HG03521 (cell line): ENCODE data around the gene MKRN3.
"Not testable (repeated sequence)": the region's sequence is repeated elsewhere in the genome, so short reads cannot be mapped to it uniquely, and the experiment has no call there.

Source experiments
- ATAC-seq: cut with Tn5 transposase; IDR thresholded peaks from one replicate; pipeline ENCODE4 v1.9.1; 2021; ENCODE audit warnings: mild to moderate bottlenecking, moderate library complexity; ENCODE audit not compliant: unreplicated experiment

The MKRN3 gene

DNA sequence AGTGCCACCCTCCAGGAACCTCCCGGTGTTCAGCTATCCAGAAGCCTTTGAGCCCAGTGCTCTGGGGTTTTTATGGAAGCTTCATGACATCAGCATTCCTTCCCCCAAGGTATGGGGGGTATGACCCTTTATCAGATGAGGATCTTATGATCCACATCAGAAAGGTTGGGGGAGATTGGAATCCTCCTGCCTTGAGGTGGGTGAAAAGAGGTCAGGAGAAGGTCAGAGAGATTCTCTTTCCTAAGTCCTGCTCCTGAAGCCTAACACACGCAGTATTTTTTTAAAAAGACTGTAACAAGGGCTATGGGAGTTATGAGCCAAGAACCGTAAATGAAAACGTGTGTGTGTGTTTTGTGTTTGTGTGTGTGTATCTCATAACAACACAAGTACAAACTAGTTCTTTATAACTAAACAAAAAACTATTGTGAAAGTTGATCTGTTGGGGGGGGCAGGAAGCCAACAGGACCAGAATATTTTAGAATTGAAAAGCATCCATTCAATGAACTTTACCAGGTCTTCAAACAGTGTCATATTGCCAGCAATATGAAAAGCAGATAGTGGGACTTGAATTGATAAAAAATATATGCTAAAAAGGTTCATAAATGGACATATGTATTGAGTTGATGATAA lies 13.2 kb downstream of the MKRN3 start:
- ATAC-seq: no peak

DNA sequence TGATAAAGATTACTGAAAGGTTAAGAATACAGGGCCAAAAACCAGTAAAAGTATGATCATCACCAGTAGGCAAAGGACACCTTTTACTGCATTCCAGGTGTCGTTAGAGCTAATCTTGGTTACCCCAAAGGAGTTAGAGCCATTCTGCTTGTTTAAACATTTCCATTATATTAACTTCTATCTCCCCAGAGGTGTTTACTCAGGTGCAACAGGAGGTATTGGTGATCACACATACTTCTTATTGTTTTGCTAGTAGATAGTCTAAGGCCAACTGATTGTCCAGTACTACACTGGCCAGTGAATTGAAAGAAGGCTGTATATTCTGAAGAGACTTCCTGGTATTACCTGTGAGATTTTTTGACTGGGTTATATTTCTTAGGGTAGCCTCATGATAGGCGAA lies 22.8 kb downstream of the MKRN3 start:
- no peak for ATAC-seq

DNA sequence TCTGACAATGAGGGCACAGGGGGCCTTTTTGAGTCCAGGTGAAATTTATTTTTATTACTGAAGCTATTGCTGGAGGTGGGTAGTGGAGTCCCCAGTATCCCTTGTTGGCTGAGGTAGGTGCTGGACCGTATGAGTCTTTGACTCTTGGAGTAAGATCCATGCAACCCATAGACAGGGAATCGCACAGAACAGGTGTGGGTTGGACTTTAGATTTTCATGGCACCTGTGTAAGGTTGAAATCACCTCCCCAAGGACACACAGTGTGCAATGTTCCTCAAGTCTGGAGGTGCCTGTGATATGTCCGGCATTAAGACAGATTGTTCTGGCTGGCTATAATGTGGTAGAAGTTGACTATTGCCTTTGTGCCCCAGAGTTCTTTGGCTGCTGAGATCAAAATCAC lies 23.5 kb downstream of the MKRN3 start:
- ATAC-seq: no peak

DNA sequence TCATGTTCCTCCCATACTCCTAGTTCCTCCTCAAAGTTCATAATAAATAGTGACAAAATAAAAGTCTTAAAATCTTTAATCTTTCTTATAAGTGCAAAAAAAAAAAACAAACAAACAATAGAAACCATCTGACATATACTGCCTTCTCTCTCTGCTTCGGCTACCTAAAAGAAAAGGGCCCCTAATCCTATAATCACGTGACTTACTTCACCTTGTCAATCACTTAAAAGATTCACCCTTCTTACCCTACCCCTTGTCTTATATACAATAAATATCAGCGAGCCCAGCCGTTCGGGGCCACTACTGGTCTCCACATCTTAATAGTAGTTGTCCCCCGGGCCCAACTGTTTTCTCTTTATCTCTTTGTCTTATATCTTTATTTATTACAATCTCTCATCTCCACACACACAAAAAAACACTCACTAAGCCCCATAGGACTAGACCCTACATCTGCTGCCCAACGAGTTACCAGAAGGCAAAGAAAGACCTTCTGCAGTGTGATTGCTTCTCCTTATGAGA lies 28.8 kb downstream of the MKRN3 start:
- ATAC-seq: no peak

DNA sequence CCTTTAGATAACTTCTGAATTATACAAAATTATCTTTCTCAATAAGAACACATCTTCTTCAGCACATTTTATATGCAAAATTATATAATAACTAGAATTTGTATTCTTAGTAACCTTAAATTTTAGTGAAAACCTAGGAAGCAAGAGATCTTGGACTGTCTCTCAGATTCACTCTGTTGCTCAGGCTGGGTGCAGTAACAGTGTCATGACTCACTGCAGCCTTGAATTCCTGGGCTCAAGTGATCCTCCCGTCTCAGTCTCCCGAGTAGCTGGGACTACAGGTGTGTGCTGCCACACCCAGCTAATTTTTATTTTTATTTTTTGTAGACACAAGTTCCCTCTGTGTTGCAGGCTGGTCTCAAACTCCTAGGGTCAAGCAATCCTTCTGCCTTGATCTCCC lies 29.9 kb downstream of the MKRN3 start:
- no peak for ATAC-seq

DNA sequence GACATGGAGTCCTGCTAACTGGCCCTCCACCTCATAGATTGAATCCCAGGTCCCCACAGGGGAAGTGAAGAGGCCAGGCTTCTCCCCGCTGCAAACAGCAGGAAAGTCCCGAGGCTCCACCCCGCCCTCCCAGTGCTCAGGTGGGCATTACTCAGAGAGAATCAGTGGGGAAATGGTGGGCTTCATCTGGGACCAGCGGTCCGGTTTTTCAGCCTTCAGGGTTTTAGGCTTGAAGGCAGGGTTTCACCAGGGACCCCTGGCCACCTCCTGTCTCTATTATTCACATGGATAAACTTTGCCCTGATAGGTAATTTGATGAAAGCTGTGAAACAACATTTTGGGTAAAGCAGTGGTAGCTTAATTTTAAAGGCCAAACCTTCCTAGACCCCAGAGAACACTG lies 31.3 kb downstream of the MKRN3 start:
- no peak for ATAC-seq

DNA sequence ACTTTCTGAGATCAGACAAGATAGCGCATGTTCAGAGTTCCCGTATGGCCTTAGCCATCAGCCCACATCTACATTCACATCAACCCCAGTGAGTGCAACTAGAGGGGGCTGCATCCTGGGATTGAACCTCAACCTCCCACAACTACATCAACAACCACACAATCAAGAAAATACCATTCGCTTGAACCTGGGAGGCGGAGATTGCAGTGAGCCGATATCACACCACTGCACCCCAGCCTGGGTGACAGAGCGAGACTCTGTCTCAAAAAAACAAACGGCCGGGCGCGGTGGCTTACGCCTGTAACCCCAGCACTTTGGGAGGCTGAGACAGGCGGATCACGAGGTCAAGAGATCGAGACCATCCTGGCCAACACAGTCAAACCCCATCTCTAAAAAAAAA lies 31.8 kb downstream of the MKRN3 start:
- not testable (repeated sequence) for ATAC-seq

DNA sequence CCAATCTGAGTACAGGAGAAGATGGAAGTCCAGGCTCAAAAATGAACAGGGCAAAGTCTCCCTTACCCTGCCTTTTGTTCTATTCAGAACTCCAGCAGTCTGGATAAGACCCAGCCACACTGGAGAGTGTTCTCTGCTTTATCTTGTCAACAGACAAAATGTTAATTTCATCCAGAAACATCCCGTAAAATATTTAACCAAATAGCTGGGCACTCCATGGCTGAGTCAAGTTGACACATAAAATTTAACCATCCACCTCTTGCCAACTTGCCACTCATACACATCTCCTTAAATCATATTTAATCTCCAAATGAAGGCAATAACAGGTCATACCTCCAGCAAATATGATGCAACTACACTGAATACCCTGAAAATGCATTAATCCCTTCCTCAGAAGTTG lies 33.6 kb downstream of the MKRN3 start:
- no peak for ATAC-seq

DNA sequence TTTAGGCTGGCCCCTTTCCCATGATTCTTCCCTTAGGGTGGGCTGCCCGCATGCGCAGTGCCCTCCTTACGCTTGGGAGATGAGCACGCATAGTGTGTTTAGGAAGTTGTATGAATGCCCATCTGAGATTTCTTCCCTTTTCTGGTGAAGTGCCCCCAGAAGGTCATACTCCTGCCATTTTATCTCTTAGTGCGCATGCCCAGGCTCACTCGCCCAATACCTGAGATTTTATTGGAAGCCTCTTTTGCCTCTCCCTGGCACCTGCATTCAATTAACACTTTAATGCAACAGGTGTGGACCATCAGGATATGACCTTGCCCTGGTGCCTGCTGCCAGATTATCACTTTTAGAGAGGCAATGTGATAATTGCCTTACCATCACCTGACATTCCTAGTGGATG lies 36.6 kb downstream of the MKRN3 start:
- no peak for ATAC-seq

DNA sequence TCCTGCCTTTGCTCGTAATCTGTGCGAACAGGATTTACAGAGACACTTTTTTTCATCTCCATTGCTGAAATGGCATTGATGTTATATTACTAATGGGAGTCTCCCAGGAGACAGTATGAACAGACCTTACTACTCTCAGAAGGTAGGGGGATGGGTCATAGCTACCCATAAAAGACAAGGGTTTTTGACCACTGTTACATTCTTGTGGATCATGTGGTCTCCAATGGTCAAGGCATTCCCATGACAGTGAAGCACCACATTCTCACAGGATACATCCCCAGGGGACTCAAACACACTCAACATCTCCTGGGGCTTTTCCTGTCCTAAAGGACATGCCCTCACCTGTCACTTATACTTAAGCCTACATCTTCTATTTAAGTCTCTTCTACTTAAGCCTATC lies 40.8 kb downstream of the MKRN3 start:
- ATAC-seq: no peak

DNA sequence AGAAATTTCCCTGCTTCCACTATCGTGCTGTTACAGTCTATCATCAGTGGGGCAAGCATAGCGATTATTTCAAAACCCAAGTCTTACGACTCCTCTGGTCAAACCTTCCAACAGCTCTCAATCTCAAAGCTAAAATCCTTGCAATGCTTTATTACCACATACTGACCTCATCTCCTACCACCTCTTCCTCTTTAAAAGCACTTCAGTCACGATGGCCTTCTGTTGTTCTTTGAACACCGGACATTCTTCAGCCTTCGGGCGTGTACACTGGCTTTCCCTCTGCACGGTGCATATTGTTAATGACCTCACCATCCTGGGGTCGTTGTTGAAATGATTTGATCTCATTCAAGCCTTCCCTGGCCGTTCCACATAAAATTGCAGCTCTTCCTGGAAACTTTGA lies 51.1 kb downstream of the MKRN3 start:
- ATAC-seq: no peak
